Pancreas (tissue), 10 donors: Measurements from ENCODE around the gene SFXN5. TPM values are rescaled to one million over a fixed set of nuclear protein-coding genes. Genes with fewer than 3 reads are reported as not detected.
"Not testable (repeated sequence)": the region's sequence is repeated elsewhere in the genome, so short reads cannot be mapped to it uniquely, and the experiment has no call there.

Experiments
- ATAC-seq, 4 donors: fragments of 200-7000 bp; cut with Tn5 transposase; one replicate each; pipeline versions ENCODE4 v1.8.0 to v1.9.1; 2020; ENCODE audit warnings: mild to moderate bottlenecking in 4 of 4, moderate library complexity in 4 of 4
- DNase-seq, 6 donors: peaks; one replicate each; pipeline ENCODE4 v3.0.0-alpha.2; 2020
- FAIRE-seq: peaks from 2 replicates; lab custom pipeline; 2012; peaks lifted over from hg19 to GRCh38; lab: Jason Lieb, UNC
- H3K27ac ChIP-seq, 4 donors: fragments of 200-600 bp; sonication (generic); 1 replicate in 3 of 4; 2 replicates in 1 of 4; pipeline versions ENCODE4 v1.5.0 to v1.8.0; 2020
- H3K27me3 ChIP-seq, 4 donors: fragments of 200-600 bp; one replicate each; pipeline ENCODE4 v1.8.0; 2021
- H3K36me3 ChIP-seq, 3 donors: fragments of 200-600 bp; sonication (generic) in 1 of 3; one replicate each; pipeline versions ENCODE4 v1.5.0 to v1.8.0; 2020 to 2021
- H3K4me1 ChIP-seq, 3 donors: fragments of 200-600 bp; one replicate each; pipeline ENCODE4 v1.8.0; 2021
- H3K4me3 ChIP-seq, 4 donors: fragments of 200-600 bp; sonication (generic) in 2 of 4; one replicate each; pipeline versions ENCODE4 v1.5.0 to v1.8.0; 2020 to 2021
- H3K9me3 ChIP-seq, 4 donors: fragments of 200-600 bp; one replicate each; pipeline ENCODE4 v1.8.0; 2021
- CTCF ChIP-seq, 4 donors: fragments of 200-600 bp; sonication (generic) in 3 of 4; IDR thresholded peaks; one replicate each; pipeline versions ENCODE4 v1.5.0 to v1.8.0; 2021; ENCODE audit warnings: antibody characterized with exemption in 4 of 4
- WGBS, 2 donors: extraction: QIAGEN DNeasy Blood & Tissue Kit; methylation state at CpG; one replicate each; pipeline ENCODE4 v1.1.7; 2013; 5-methylcytosine and 5-hydroxymethylcytosine counted together
- intact Hi-C, 3 donors: fragments of 100-400 bp; cut with DNase I; formaldehyde crosslinking; loops; one replicate each; pipeline versions ENCODE4 v1.11.1 to v1.14.2; 2022
- polyA plus RNA-seq, 2 donors: library from polyadenylated mRNA; stranded (reverse); fragments of 200-250 nt; gene quantifications; one replicate each; pipeline ENCODE4 v1.2.3, GENCODE V29; 2013
- total RNA-seq, 6 donors: library from RNA; stranded (reverse); fragmentation: NEBNext Ultra II Directional in 4 of 6; extraction: Animal tissue kit (Norgen Biotek cat#: 25700) in 4 of 6; gene quantifications; one replicate each; pipeline versions ENCODE4 v1.2.1 to v1.2.4, GENCODE V29; 2021 to 2023
- donor health status: healthy with polysubstance abuse.
- donor health status: DM: no; HTN: no; CAD: no; lungs with moderate emphysema.
- donor health status: DM: no; HTN: no; CAD: no.
- donor health status: control.
- donor health status: control.
- donor health status: Bipolar disorder and iron deficiency.
- donor health status: DM: yes; HTN: yes; CAD: no.
- donor health status: DM: no; HTN: no; CAD: no.
- donor health status: DM: no; HTN: no; CAD: no.
- donor health status: DM: yes; HTN: yes; CAD: no.

SFXN5 gene
- total and polyA plus RNA-seq, 8 donors, result 2.6 to 8.4 (median 5.4) TPM

DNA sequence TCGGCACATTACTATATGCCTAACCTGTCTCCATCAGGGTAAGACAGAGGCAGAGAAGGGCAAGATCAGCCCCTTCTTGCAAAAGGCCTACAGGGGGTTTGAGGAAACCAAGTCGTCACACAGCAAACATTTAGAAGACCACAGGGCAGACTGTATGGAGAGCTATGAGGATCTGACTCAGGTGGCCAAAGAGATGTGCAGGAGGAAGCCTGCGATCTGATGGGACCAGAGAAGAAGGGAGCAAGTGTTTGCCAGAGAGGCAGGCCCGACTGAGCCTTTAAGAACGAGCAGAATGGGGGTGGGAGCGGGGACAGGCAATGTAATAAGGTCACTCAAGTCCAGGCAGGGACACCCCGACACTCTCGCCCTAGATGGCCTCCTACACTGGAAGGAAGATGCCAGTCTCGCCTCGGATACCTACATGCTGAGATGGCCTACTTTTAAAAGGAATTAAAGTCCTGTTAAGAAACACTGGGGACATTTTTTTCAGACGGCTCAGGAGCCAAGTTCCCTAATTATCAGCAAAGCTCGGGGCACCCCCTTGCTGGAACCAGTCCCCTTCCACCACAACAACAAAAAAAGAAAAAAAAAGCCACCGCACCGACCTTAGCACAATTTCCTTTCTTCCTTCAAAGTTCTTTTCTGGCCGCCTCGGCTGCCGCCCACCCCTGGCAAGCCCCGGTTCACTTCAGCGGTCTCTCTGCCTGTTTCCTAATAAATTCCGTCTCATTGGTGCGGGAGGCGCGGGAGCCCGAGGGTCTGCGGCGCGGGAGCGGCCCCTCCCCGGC is 1.5 kb downstream of the SFXN5 start:
- peak overlapping the region in 2 of 4 donors; percentile 88 to 90 for H3K27ac ChIP-seq
- no peak for FAIRE-seq
- intact Hi-C loops, result no loop called here
- peaks cover 0 to 10% (median 0%) of the 10 kb centered on the region in 3 donors for H3K4me1 ChIP-seq
- ATAC-seq, result no peak
- H3K9me3 ChIP-seq, result no peaks in the 10 kb centered on the region
- WGBS, 2 donors, result 20 to 24% methylated on average over 29 of the region's 29 CpGs
- no peak for TF ChIP-seq CTCF (IDR thresholded peaks at IDR 0.05)
- no peaks in the 10 kb centered on the region for H3K27me3 ChIP-seq
- peak overlapping the region; percentile 81 to 100 (median 92) for H3K4me3 ChIP-seq
- no peaks in the 10 kb centered on the region for H3K36me3 ChIP-seq
- no peak for DNase-seq

GRCh38 chr2:73069041-73069854 is 2.3 kb downstream of the SFXN5 start:
- Histone ChIP-seq H3K27ac (no peak overlapping the region), H3K9me3 (no peaks in the 10 kb centered on the region)
- FAIRE-seq, result no peak

GRCh38 chr2:73068147-73068546 is 3.4 kb downstream of the SFXN5 start:
- DNase-seq, result no peak
- no peak for ATAC-seq
- no peak overlapping the region for H3K4me3 ChIP-seq
- intact Hi-C loops, result no loop called here
- no peaks in the 10 kb centered on the region for H3K9me3 ChIP-seq
- no peaks in the 10 kb centered on the region for H3K36me3 ChIP-seq
- peaks cover 0 to 10% (median 0%) of the 10 kb centered on the region in 3 donors for H3K4me1 ChIP-seq
- H3K27me3 ChIP-seq, result no peaks in the 10 kb centered on the region
- WGBS, 2 donors, result 90 to 100% methylated on average over 2 of the region's 2 CpGs
- no peak for FAIRE-seq
- no peak overlapping the region for H3K27ac ChIP-seq
- no peak for TF ChIP-seq CTCF (IDR thresholded peaks at IDR 0.05)

More at GRCh38 chr2:73069041-73069854, 2.3 kb downstream of the SFXN5 start:
- Histone ChIP-seq H3K4me3 (no peak overlapping the region), H3K27me3 (no peaks in the 10 kb centered on the region), H3K4me1 (peaks cover 0 to 10% (median 0%) of the 10 kb centered on the region in 3 donors), H3K36me3 (no peaks in the 10 kb centered on the region)
- ATAC-seq, result no peak
- no peak for DNase-seq
- TF ChIP-seq CTCF (IDR thresholded peaks at IDR 0.05), result no peak
- intact Hi-C loops, result no loop called here
- 74 to 79% methylated on average over 7 of the region's 7 CpGs for WGBS, 2 donors

DNA sequence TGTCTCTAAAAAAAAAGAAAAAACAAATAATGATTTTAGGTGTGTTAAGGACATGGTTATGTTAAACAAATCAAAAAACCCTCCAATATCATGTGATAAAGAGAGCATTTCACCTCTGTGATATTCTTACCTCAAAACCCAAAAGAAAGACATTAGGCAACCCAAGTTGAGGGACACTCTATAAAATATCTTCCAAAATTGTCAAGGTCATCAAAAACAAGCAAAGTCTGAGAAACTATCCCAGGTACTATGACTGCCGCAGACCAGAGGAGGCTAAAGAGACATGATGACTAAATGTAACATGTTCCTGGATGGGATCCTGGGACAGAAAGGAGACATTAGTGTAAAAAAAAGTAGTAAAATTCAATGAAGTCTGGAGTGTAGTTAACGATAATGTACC is 4.5 kb downstream of the SFXN5 start:
- 72 to 84% methylated on average over 2 of the region's 2 CpGs for WGBS, 2 donors
- intact Hi-C loops, result no loop called here
- no peaks in the 10 kb centered on the region for H3K36me3 ChIP-seq
- peaks cover 0 to 10% (median 0%) of the 10 kb centered on the region in 3 donors for H3K4me1 ChIP-seq
- no peak overlapping the region for H3K4me3 ChIP-seq
- DNase-seq (no peak), ATAC-seq (no peak), FAIRE-seq (no peak)
- no peak overlapping the region for H3K27ac ChIP-seq
- H3K27me3 ChIP-seq, result no peaks in the 10 kb centered on the region
- no peak for TF ChIP-seq CTCF (IDR thresholded peaks at IDR 0.05)
- H3K9me3 ChIP-seq, result no peaks in the 10 kb centered on the region

- H3K4me3 ChIP-seq, FAIRE-seq, DNase-seq, H3K36me3 ChIP-seq, H3K4me1 ChIP-seq, ATAC-seq, H3K27ac ChIP-seq, H3K27me3 ChIP-seq, intact Hi-C loops, H3K9me3 ChIP-seq: not testable (repeated sequence)
- 97 to 98% methylated on average over 5 of the region's 5 CpGs for WGBS, 2 donors
These were observed 6.4 kb downstream of the SFXN5 start for GRCh38 chr2:73065070-73065469.
